ENCODE measurements around the gene JPT2. TPM values are rescaled to one million over a fixed set of nuclear protein-coding genes. Genes with fewer than 3 reads are reported as not detected.
"Not testable (repeated sequence)": the region's sequence is repeated elsewhere in the genome, so short reads cannot be mapped to it uniquely, and the experiment has no call there.

JPT2 gene
- total and polyA plus RNA-seq, 3 experiments from 2014 or later: 12.5 to 106 (median 106) TPM

GRCh38 chr16:1712791-1713261, 34.7 kb downstream of the JPT2 start:
- no peak overlapping the region for H3K27ac ChIP-seq (ENCODE audit: low read depth, low read length)
- peaks cover 23% of the 10 kb centered on the region for H3K4me1 ChIP-seq (ENCODE audit: insufficient read depth, low read length)
- peaks cover 37 to 63% (median 39%) of the 10 kb centered on the region in 3 donors for H3K4me1 Mint-ChIP-seq
- ChIA-PET POLR2A (no interaction called here), CTCF (interaction anchor here (1.3 kb wide), 1 partner anchor 9 kb away, joined by 3 read pairs; no protein-coding TSS in a partner anchor)
- H3K27ac Mint-ChIP-seq: peak overlapping the region in 1 of 8 donors; percentile 71
- no peaks in the 10 kb centered on the region for H3K9me3 ChIP-seq (ENCODE audit: low read length)
- no peaks in the 10 kb centered on the region for H3K27me3 ChIP-seq (ENCODE audit: insufficient read depth, low read length, poor library complexity, severe bottlenecking)
- no peaks in the 10 kb centered on the region for H3K36me3 ChIP-seq (ENCODE audit: insufficient read depth, low read length)
- no peak for DNase-seq
- no peaks in the 10 kb centered on the region for H3K27me3 Mint-ChIP-seq
- H3K4me3 Mint-ChIP-seq: no peak overlapping the region
- H3K4me3 ChIP-seq (ENCODE audit: low read length): no peak overlapping the region
- no peaks in the 10 kb centered on the region for H3K9me3 Mint-ChIP-seq
- H3K36me3 Mint-ChIP-seq: peaks cover 0 to 38% (median 4%) of the 10 kb centered on the region in 3 donors

- peaks cover 0 to 35% (median 4%) of the 10 kb centered on the region in 3 donors for H3K36me3 Mint-ChIP-seq
- peaks cover 32 to 58% (median 34%) of the 10 kb centered on the region in 3 donors for H3K4me1 Mint-ChIP-seq
- Histone ChIP-seq H3K4me3 (ENCODE audit: low read length) (no peak overlapping the region), H3K9me3 (ENCODE audit: low read length) (no peaks in the 10 kb centered on the region), H3K27ac (ENCODE audit: low read depth, low read length) (no peak overlapping the region), H3K4me1 (ENCODE audit: insufficient read depth, low read length) (peaks cover 18% of the 10 kb centered on the region), H3K27me3 (ENCODE audit: insufficient read depth, low read length, poor library complexity, severe bottlenecking) (no peaks in the 10 kb centered on the region), H3K36me3 (ENCODE audit: insufficient read depth, low read length) (no peaks in the 10 kb centered on the region)
- ChIA-PET CTCF (interaction anchor here (1.3 kb wide), 1 partner anchor 8 kb away, joined by 3 read pairs; no protein-coding TSS in a partner anchor), POLR2A (no interaction called here)
- peak overlapping the region in 3 of 8 donors; percentile 47 to 90 (median 71) for H3K27ac Mint-ChIP-seq
- no peaks in the 10 kb centered on the region for H3K27me3 Mint-ChIP-seq
- H3K9me3 Mint-ChIP-seq: no peaks in the 10 kb centered on the region
- no peak overlapping the region for H3K4me3 Mint-ChIP-seq
- no peak for DNase-seq
Observed at GRCh38 chr16:1713331-1713730, 35.3 kb downstream of the JPT2 start.

- H3K4me3 Mint-ChIP-seq: no peak overlapping the region
Observed at GRCh38 chr16:1713933-1714332, 35.9 kb downstream of the JPT2 start.

GRCh38 chr16:1715220-1715619, 37.1 kb downstream of the JPT2 start:
- Mint-ChIP-seq H3K4me3 (no peak overlapping the region), H3K4me1 (peaks cover 29 to 53% (median 31%) of the 10 kb centered on the region in 3 donors), H3K9me3 (no peaks in the 10 kb centered on the region), H3K27ac (peak overlapping the region in 2 of 8 donors; percentile 2 to 11), H3K27me3 (no peaks in the 10 kb centered on the region), H3K36me3 (peaks cover 0 to 24% (median 2%) of the 10 kb centered on the region in 3 donors)
- H3K27ac ChIP-seq (ENCODE audit: low read depth, low read length): no peak overlapping the region
- peaks cover 6% of the 10 kb centered on the region for H3K4me1 ChIP-seq (ENCODE audit: insufficient read depth, low read length)
- ChIA-PET CTCF (interaction anchor here (1.2 kb wide), 1 partner anchor 9 kb away, joined by 7 read pairs; the partner anchor contains the start of gene MAPK8IP3), POLR2A (no interaction called here)
- H3K27me3 ChIP-seq (ENCODE audit: insufficient read depth, low read length, poor library complexity, severe bottlenecking): no peaks in the 10 kb centered on the region
- H3K4me3 ChIP-seq (ENCODE audit: low read length): no peak overlapping the region
- no peaks in the 10 kb centered on the region for H3K36me3 ChIP-seq (ENCODE audit: insufficient read depth, low read length)
- no peak for DNase-seq
- no peaks in the 10 kb centered on the region for H3K9me3 ChIP-seq (ENCODE audit: low read length)

More at GRCh38 chr16:1713933-1714332, 35.9 kb downstream of the JPT2 start:
- POLR2A ChIA-PET: no interaction called here
- no peaks in the 10 kb centered on the region for H3K27me3 Mint-ChIP-seq
- no peaks in the 10 kb centered on the region for H3K9me3 Mint-ChIP-seq
- no peak for DNase-seq
- H3K36me3 Mint-ChIP-seq: peaks cover 0 to 30% (median 4%) of the 10 kb centered on the region in 3 donors
- H3K27me3 ChIP-seq (ENCODE audit: insufficient read depth, low read length, poor library complexity, severe bottlenecking): no peaks in the 10 kb centered on the region
- no peak overlapping the region for H3K27ac ChIP-seq (ENCODE audit: low read depth, low read length)
- H3K9me3 ChIP-seq (ENCODE audit: low read length): no peaks in the 10 kb centered on the region
- H3K27ac Mint-ChIP-seq: peak overlapping the region in 3 of 8 donors; percentile 47 to 90 (median 71)
- H3K4me3 ChIP-seq (ENCODE audit: low read length): no peak overlapping the region
- H3K36me3 ChIP-seq (ENCODE audit: insufficient read depth, low read length): no peaks in the 10 kb centered on the region
- CTCF ChIA-PET: interaction anchor here (1.3 kb wide), 1 partner anchor 8 kb away, joined by 3 read pairs; no protein-coding TSS in a partner anchor
- H3K4me1 ChIP-seq (ENCODE audit: insufficient read depth, low read length): peaks cover 12% of the 10 kb centered on the region
- peaks cover 28 to 54% (median 29%) of the 10 kb centered on the region in 3 donors for H3K4me1 Mint-ChIP-seq

- H3K27ac Mint-ChIP-seq: peak overlapping the region in 1 of 8 donors; percentile 50
- not testable (repeated sequence) for H3K36me3 ChIP-seq (ENCODE audit: insufficient read depth, low read length); H3K27ac ChIP-seq (ENCODE audit: low read depth, low read length); DNase-seq; H3K27me3 ChIP-seq (ENCODE audit: insufficient read depth, low read length, poor library complexity, severe bottlenecking); H3K27me3 Mint-ChIP-seq; H3K9me3 Mint-ChIP-seq; H3K4me3 ChIP-seq (ENCODE audit: low read length); H3K9me3 ChIP-seq (ENCODE audit: low read length); H3K4me3 Mint-ChIP-seq
- ChIA-PET CTCF (interaction anchor here (1.6 kb wide), 1 partner anchor 12 kb away, joined by 4 read pairs; the partner anchor contains the start of gene MAPK8IP3), POLR2A (interaction anchor here (0.8 kb wide), 1 partner anchor 12 kb away, joined by 3 read pairs; no protein-coding TSS in a partner anchor)
- peaks cover 33 to 52% (median 35%) of the 10 kb centered on the region in 3 donors for H3K4me1 Mint-ChIP-seq
- peaks cover 23% of the 10 kb centered on the region for H3K4me1 ChIP-seq (ENCODE audit: insufficient read depth, low read length)
- peaks cover 0 to 14% (median 2%) of the 10 kb centered on the region in 3 donors for H3K36me3 Mint-ChIP-seq
Observed at GRCh38 chr16:1718236-1718635, 40.2 kb downstream of the JPT2 start.

- H3K27ac ChIP-seq (ENCODE audit: low read depth, low read length); H3K36me3 ChIP-seq (ENCODE audit: insufficient read depth, low read length); H3K4me3 ChIP-seq (ENCODE audit: low read length); H3K27me3 Mint-ChIP-seq; H3K9me3 Mint-ChIP-seq; H3K27me3 ChIP-seq (ENCODE audit: insufficient read depth, low read length, poor library complexity, severe bottlenecking); CTCF ChIA-PET; H3K9me3 ChIP-seq (ENCODE audit: low read length): not testable (repeated sequence)
- Mint-ChIP-seq H3K4me1 (peaks cover 31 to 46% (median 32%) of the 10 kb centered on the region in 3 donors), H3K36me3 (peaks cover 0 to 13% (median 2%) of the 10 kb centered on the region in 3 donors), H3K27ac (peak overlapping the region in 6 of 8 donors; percentile 70 to 96 (median 84)), H3K4me3 (peak overlapping the region in 5 of 7 donors; percentile 23 to 74 (median 59))
- peaks cover 31% of the 10 kb centered on the region for H3K4me1 ChIP-seq (ENCODE audit: insufficient read depth, low read length)
- POLR2A ChIA-PET: interaction anchor here (0.6 to 2.1 kb wide), 2 partner anchors 14 to 53 kb away, joined by 5 to 6 read pairs; partner anchors contain the start of genes MAPK8IP3 and MRPS34
- DNase-seq: peak in 2 of 5 donors; percentile 11 to 30
Observed at GRCh38 chr16:1719559-1720229, 41.6 kb downstream of the JPT2 start.

- Histone ChIP-seq H3K27me3 (ENCODE audit: insufficient read depth, low read length, poor library complexity, severe bottlenecking) (no peaks in the 10 kb centered on the region), H3K4me1 (ENCODE audit: insufficient read depth, low read length) (peaks cover 31% of the 10 kb centered on the region), H3K4me3 (ENCODE audit: low read length) (no peak overlapping the region), H3K9me3 (ENCODE audit: low read length) (no peaks in the 10 kb centered on the region), H3K27ac (ENCODE audit: low read depth, low read length) (no peak overlapping the region), H3K36me3 (ENCODE audit: insufficient read depth, low read length) (peaks cover 8% of the 10 kb centered on the region)
- ChIA-PET POLR2A (no interaction called here), CTCF (interaction anchor here (1.4 kb wide), 1 partner anchor 8 kb away, joined by 3 read pairs; no protein-coding TSS in a partner anchor)
- DNase-seq: no peak
- H3K9me3 Mint-ChIP-seq: no peaks in the 10 kb centered on the region
- H3K27me3 Mint-ChIP-seq: no peaks in the 10 kb centered on the region
- peak overlapping the region in 4 of 8 donors; percentile 40 to 94 (median 58) for H3K27ac Mint-ChIP-seq
- H3K36me3 Mint-ChIP-seq: peaks cover 0 to 11% (median 0%) of the 10 kb centered on the region in 3 donors
- peaks cover 27 to 40% (median 32%) of the 10 kb centered on the region in 3 donors for H3K4me1 Mint-ChIP-seq
- H3K4me3 Mint-ChIP-seq: peak overlapping the region in 1 of 7 donors; percentile 72
Observed at GRCh38 chr16:1721372-1721771, 43.3 kb downstream of the JPT2 start.
